Muscle of arm (tissue), 12 donors: ENCODE results near the gene SLFN12L. TPM values are rescaled to one million over a fixed set of nuclear protein-coding genes. Genes with fewer than 3 reads are reported as not detected.
A peak's percentile ranks its signal among the peaks of the same experiment; 100 is the strongest.

ENCODE experiments used
- DNase-seq: peaks from one replicate; pipeline ENCODE4 v3.0.0-alpha.2; 2013
- polyA plus RNA-seq, 12 donors: library from polyadenylated mRNA; unstranded; fragments of 120-200 nt; gene quantifications; one replicate each; pipeline ENCODE4 v1.2.1, GENCODE V29; 2013; ENCODE audit not compliant: insufficient read length in 12 of 12

Gene SLFN12L
- polyA plus RNA-seq, 12 donors: 0.10 to 0.72 (median 0.20) TPM; not detected in 2

GRCh38 chr17:35433075-35433894, 104.2 kb downstream of the SLFN12L start:
- peak; percentile 81 for DNase-seq

GRCh38 chr17:35432176-35433074, 105.1 kb downstream of the SLFN12L start, which contains the start of gene SLFN12:
Gene SLFN12 (minus strand): TSS chr17:35432500. CDS start chr17:35423028, 9,472 bp downstream.
- peak; percentile 92 for DNase-seq

- DNase-seq: no peak
Measured at GRCh38 chr17:35429702-35430101, 107.8 kb downstream of the SLFN12L start.

GRCh38 chr17:35428229-35428628, 109.2 kb downstream of the SLFN12L start:
- DNase-seq: no peak

- no peak for DNase-seq
Measured at GRCh38 chr17:35423761-35424160, 113.7 kb downstream of the SLFN12L start.

Other genes with a start within 250 kb of the SLFN12L start
- 10 to 100 TPM in 7 of 12 donors, 1 to 10 TPM in 4, not detected in 1; 5.4 to 20.4 (median 11.4) TPM for gene SLFN11, start 164.1 kb downstream of the SLFN12L start, polyA plus RNA-seq
- gene SLFN12, start 105.2 kb downstream of the SLFN12L start, polyA plus RNA-seq: 10 to 100 TPM in 3 of 12 donors, 1 to 10 TPM in 8, not detected in 1; 5.1 to 12.0 (median 8.1) TPM
- gene SLFN13, start 88.9 kb downstream of the SLFN12L start, polyA plus RNA-seq: 10 to 100 TPM in 1 of 12 donors, 1 to 10 TPM in 10, not detected in 1; 2.4 to 11.6 (median 5.3) TPM
- under 1 TPM in 10 of 12 donors, not detected in 2; 0.08 to 0.80 (median 0.24) TPM for gene SLFN14, start 23.1 kb upstream of the SLFN12L start, polyA plus RNA-seq
- 10 to 100 TPM in 1 of 12 donors, 1 to 10 TPM in 10, not detected in 1; 5.2 to 10.4 (median 8.0) TPM for gene PEX12, start 40.9 kb upstream of the SLFN12L start, polyA plus RNA-seq
- gene AP2B1, start 49.6 kb upstream of the SLFN12L start, polyA plus RNA-seq: 10 to 100 TPM in 11 of 12 donors, not detected in 1; 75.5 to 97.8 (median 81.7) TPM
- gene RASL10B, start 194.0 kb upstream of the SLFN12L start, polyA plus RNA-seq: 1 to 10 TPM in 11 of 12 donors, not detected in 1; 1.4 to 4.3 (median 2.4) TPM
- under 1 TPM in 1 of 12 donors, not detected in 11; 0.07 TPM for gene GAS2L2, start 215.6 kb upstream of the SLFN12L start, polyA plus RNA-seq
- under 1 TPM in 1 of 12 donors, not detected in 11; 0.16 TPM for gene C17orf50, start 223.2 kb upstream of the SLFN12L start, polyA plus RNA-seq